NT2/D1 (cell line): ENCODE results near the gene CACNA2D3.

Source experiments
- DNase-seq: peaks from one replicate; pipeline ENCODE4 v3.0.0-alpha.2; 2011; ENCODE audit warnings: low read depth, low spot score
- H3K27me3 ChIP-seq: 2 replicates; pipeline ENCODE4 v1.6.0; 2011; ENCODE audit warnings: mild to moderate bottlenecking; ENCODE audit not compliant: insufficient read length, insufficient read depth
- H3K36me3 ChIP-seq: 2 replicates; pipeline ENCODE4 v1.6.1; 2011; ENCODE audit warnings: mild to moderate bottlenecking, low read length, mixed read lengths; ENCODE audit not compliant: insufficient read depth, insufficient read length
- H3K4me1 ChIP-seq: 2 replicates; pipeline ENCODE4 v1.5.1; 2011; ENCODE audit not compliant: insufficient read depth, insufficient read length
- H3K4me3 ChIP-seq: 2 replicates; pipeline ENCODE4 v1.5.1; 2011; ENCODE audit warnings: low read depth; ENCODE audit not compliant: insufficient read length
- H3K9ac ChIP-seq: 2 replicates; pipeline ENCODE4 v1.6.0; 2011; ENCODE audit warnings: low read depth; ENCODE audit not compliant: insufficient read length
- H3K9me3 ChIP-seq: 2 replicates; pipeline ENCODE4 v1.5.1; 2011; ENCODE audit warnings: mild to moderate bottlenecking, low read length; ENCODE audit not compliant: insufficient read depth
- SUZ12 ChIP-seq: IDR thresholded peaks from 2 replicates; pipeline ENCODE4 v1.6.1; 2011; ENCODE audit not compliant: insufficient read length, insufficient read depth; ENCODE audit errors: extremely low read depth
- YY1 ChIP-seq: IDR thresholded peaks from 2 replicates; pipeline ENCODE4 v1.6.1; 2011; ENCODE audit not compliant: insufficient read length, insufficient read depth
- ZNF274 ChIP-seq: IDR thresholded peaks from 2 replicates; pipeline ENCODE4 v1.6.1; 2011; ENCODE audit warnings: mild to moderate bottlenecking, low read depth, low read length

The CACNA2D3 gene

GRCh38 chr3:54347933-54348332 is 225.6 kb downstream of the CACNA2D3 start:
- no peaks in the 10 kb centered on the region for H3K36me3 ChIP-seq
- H3K27me3 ChIP-seq, result no peaks in the 10 kb centered on the region
- no peaks in the 10 kb centered on the region for H3K4me1 ChIP-seq
- no peak for TF ChIP-seq SUZ12
- no peak for TF ChIP-seq ZNF274
- TF ChIP-seq YY1, result no peak
- no peak overlapping the region for H3K9ac ChIP-seq
- H3K9me3 ChIP-seq, result no peaks in the 10 kb centered on the region
- no peak for DNase-seq
- no peak overlapping the region for H3K4me3 ChIP-seq

- no peaks in the 10 kb centered on the region for H3K9me3 ChIP-seq
- no peaks in the 10 kb centered on the region for H3K36me3 ChIP-seq
- H3K27me3 ChIP-seq, result no peaks in the 10 kb centered on the region
- no peak for TF ChIP-seq ZNF274
- no peak for TF ChIP-seq YY1
- TF ChIP-seq SUZ12, result no peak
- no peak overlapping the region for H3K9ac ChIP-seq
- no peak overlapping the region for H3K4me3 ChIP-seq
- H3K4me1 ChIP-seq, result no peaks in the 10 kb centered on the region
- DNase-seq, result peak; percentile 32
Measured at GRCh38 chr3:54349231-54349652, 226.9 kb downstream of the CACNA2D3 start.

- Histone ChIP-seq H3K4me3 (no peak overlapping the region), H3K36me3 (no peaks in the 10 kb centered on the region), H3K4me1 (no peaks in the 10 kb centered on the region), H3K27me3 (no peaks in the 10 kb centered on the region), H3K9me3 (no peaks in the 10 kb centered on the region), H3K9ac (no peak overlapping the region)
- no peak for DNase-seq
- TF ChIP-seq SUZ12 (no peak), ZNF274 (no peak), YY1 (no peak)
Measured at GRCh38 chr3:54349691-54350090, 227.3 kb downstream of the CACNA2D3 start.

- no peak for DNase-seq
- Histone ChIP-seq H3K36me3 (no peaks in the 10 kb centered on the region), H3K9me3 (no peaks in the 10 kb centered on the region), H3K4me1 (no peaks in the 10 kb centered on the region), H3K4me3 (no peak overlapping the region), H3K27me3 (no peaks in the 10 kb centered on the region), H3K9ac (no peak overlapping the region)
- TF ChIP-seq ZNF274, result no peak
- no peak for TF ChIP-seq YY1
- TF ChIP-seq SUZ12, result no peak
Measured at GRCh38 chr3:54353546-54353945, 231.2 kb downstream of the CACNA2D3 start.

GRCh38 chr3:54353946-54354345 is 231.6 kb downstream of the CACNA2D3 start:
- Histone ChIP-seq H3K4me3 (no peak overlapping the region), H3K27me3 (no peaks in the 10 kb centered on the region), H3K9ac (no peak overlapping the region), H3K36me3 (no peaks in the 10 kb centered on the region), H3K4me1 (no peaks in the 10 kb centered on the region), H3K9me3 (no peaks in the 10 kb centered on the region)
- no peak for TF ChIP-seq YY1
- TF ChIP-seq SUZ12, result no peak
- no peak for TF ChIP-seq ZNF274
- no peak for DNase-seq

GRCh38 chr3:54355800-54356199 is 233.4 kb downstream of the CACNA2D3 start:
- no peak overlapping the region for H3K9ac ChIP-seq
- no peaks in the 10 kb centered on the region for H3K36me3 ChIP-seq
- H3K27me3 ChIP-seq, result no peaks in the 10 kb centered on the region
- no peak for TF ChIP-seq ZNF274
- no peak for TF ChIP-seq SUZ12
- TF ChIP-seq YY1, result no peak
- H3K9me3 ChIP-seq, result no peaks in the 10 kb centered on the region
- H3K4me3 ChIP-seq, result no peak overlapping the region
- DNase-seq, result no peak
- H3K4me1 ChIP-seq, result no peaks in the 10 kb centered on the region

GRCh38 chr3:54356261-54357045 is 234.1 kb downstream of the CACNA2D3 start:
- no peak overlapping the region for H3K9ac ChIP-seq
- no peak overlapping the region for H3K4me3 ChIP-seq
- H3K4me1 ChIP-seq, result no peaks in the 10 kb centered on the region
- DNase-seq, result no peak
- TF ChIP-seq SUZ12 (no peak), YY1 (no peak), ZNF274 (no peak)
- H3K36me3 ChIP-seq, result no peaks in the 10 kb centered on the region
- H3K27me3 ChIP-seq, result no peaks in the 10 kb centered on the region
- no peaks in the 10 kb centered on the region for H3K9me3 ChIP-seq

GRCh38 chr3:54357301-54357700 is 234.9 kb downstream of the CACNA2D3 start:
- Histone ChIP-seq H3K9ac (no peak overlapping the region), H3K4me1 (no peaks in the 10 kb centered on the region), H3K36me3 (no peaks in the 10 kb centered on the region), H3K9me3 (no peaks in the 10 kb centered on the region), H3K27me3 (no peaks in the 10 kb centered on the region), H3K4me3 (no peak overlapping the region)
- TF ChIP-seq ZNF274 (no peak), YY1 (no peak), SUZ12 (no peak)
- DNase-seq, result no peak
